Astrocyte (in vitro differentiated cells and primary cell): ENCODE measurements around the gene MEGF11. TPM values are rescaled to one million over a fixed set of nuclear protein-coding genes. Genes with fewer than 3 reads are reported as not detected.

ENCODE experiments used
- DNase-seq: peaks from one replicate; pipeline ENCODE4 v3.0.0-alpha.2; 2010; ENCODE audit warnings: low read depth
- FAIRE-seq: peaks from 2 replicates; lab custom pipeline; 2011; peaks lifted over from hg19 to GRCh38; lab: Jason Lieb, UNC
- H2AFZ ChIP-seq: 2 replicates; pipeline ENCODE4 v1.6.0; 2012; ENCODE audit warnings: low read depth, low read length, inconsistent platforms
- H3K27ac ChIP-seq: 2 replicates; pipeline ENCODE4 v1.5.1; 2011; ENCODE audit warnings: low read depth, low read length, inconsistent platforms
- H3K27me3 ChIP-seq: 2 replicates; pipeline ENCODE4 v1.6.0; 2011; ENCODE audit warnings: low read length, inconsistent platforms; ENCODE audit not compliant: insufficient read depth
- H3K36me3 ChIP-seq: 2 replicates; pipeline ENCODE4 v1.5.1; 2011; ENCODE audit warnings: low read length, inconsistent platforms; ENCODE audit not compliant: insufficient read depth
- H3K4me1 ChIP-seq: 2 replicates; pipeline ENCODE4 v1.5.1; 2011; ENCODE audit warnings: low read length, inconsistent platforms; ENCODE audit not compliant: insufficient read depth
- H3K4me2 ChIP-seq: 2 replicates; pipeline ENCODE4 v1.6.0; 2012; ENCODE audit warnings: low read length, inconsistent platforms
- H3K4me3 ChIP-seq: 2 replicates; pipeline ENCODE4 v1.5.1; 2011; ENCODE audit warnings: low read depth, mild to moderate bottlenecking, low read length, inconsistent platforms; ENCODE audit not compliant: insufficient read depth
- H3K79me2 ChIP-seq: 2 replicates; pipeline ENCODE4 v1.6.0; 2012; ENCODE audit warnings: mild to moderate bottlenecking, low read length, inconsistent platforms; ENCODE audit not compliant: insufficient read depth
- H3K9ac ChIP-seq: 2 replicates; pipeline ENCODE4 v1.6.0; 2012; ENCODE audit warnings: mild to moderate bottlenecking, low read length, inconsistent platforms
- H3K9me3 ChIP-seq: 2 replicates; pipeline ENCODE4 v1.5.1; 2012; ENCODE audit warnings: low read depth, mild to moderate bottlenecking, low read length, inconsistent platforms; ENCODE audit not compliant: insufficient read depth
- H4K20me1 ChIP-seq: 2 replicates; pipeline ENCODE4 v1.6.0; 2012; ENCODE audit warnings: low read length, inconsistent platforms; ENCODE audit not compliant: insufficient read depth
- H3K27ac Mint-ChIP-seq: one replicate; pipeline ENCODE4 v1.8.0; 2021; ENCODE audit warnings: mild to moderate bottlenecking, mixed read lengths; ENCODE audit not compliant: unreplicated experiment
- H3K27me3 Mint-ChIP-seq: one replicate; pipeline ENCODE4 v1.8.0; 2021; ENCODE audit warnings: low read depth, mixed read lengths; ENCODE audit not compliant: unreplicated experiment
- H3K36me3 Mint-ChIP-seq: one replicate; pipeline ENCODE4 v1.8.0; 2021; ENCODE audit warnings: low read depth, mixed read lengths; ENCODE audit not compliant: unreplicated experiment
- H3K4me1 Mint-ChIP-seq: one replicate; pipeline ENCODE4 v1.8.0; 2021; ENCODE audit warnings: low read depth, mixed read lengths; ENCODE audit not compliant: unreplicated experiment
- H3K4me3 Mint-ChIP-seq: one replicate; pipeline ENCODE4 v1.8.0; 2021; ENCODE audit warnings: mild to moderate bottlenecking, moderate library complexity, mixed read lengths; ENCODE audit not compliant: unreplicated experiment
- H3K9me3 Mint-ChIP-seq: one replicate; pipeline ENCODE4 v1.8.0; 2021; ENCODE audit warnings: mild to moderate bottlenecking, mixed read lengths; ENCODE audit not compliant: unreplicated experiment
- CTCF ChIP-seq: IDR thresholded peaks from 2 replicates; pipeline ENCODE4 v1.5.1; 2011; ENCODE audit warnings: low read depth, mild to moderate bottlenecking, inconsistent platforms, low read length, moderate library complexity; ENCODE audit not compliant: insufficient read depth
- EZH2 ChIP-seq: IDR thresholded peaks from 2 replicates; pipeline ENCODE4 v1.6.1; 2012; ENCODE audit warnings: mild to moderate bottlenecking, low read length, inconsistent platforms; ENCODE audit not compliant: insufficient read depth
- total RNA-seq: library from RNA; stranded (reverse); gene quantifications from 2 replicates; pipeline ENCODE4 v1.2.1, GENCODE V29; 2021

The MEGF11 gene
- total RNA-seq, 1 donor from 2014 or later, result 0.16 TPM

- H3K9ac ChIP-seq, result no peak overlapping the region
- H3K36me3 Mint-ChIP-seq, result no peaks in the 10 kb centered on the region
- no peak overlapping the region for H3K27ac Mint-ChIP-seq
- H3K27ac ChIP-seq, result no peak overlapping the region
- H4K20me1 ChIP-seq, result no peaks in the 10 kb centered on the region
- peaks cover 24% of the 10 kb centered on the region for H3K27me3 ChIP-seq
- FAIRE-seq (no peak), DNase-seq (no peak)
- H3K9me3 Mint-ChIP-seq, result no peaks in the 10 kb centered on the region
- H3K36me3 ChIP-seq, result no peaks in the 10 kb centered on the region
- peaks cover 65% of the 10 kb centered on the region for H3K27me3 Mint-ChIP-seq
- H3K4me1 Mint-ChIP-seq, result peaks cover 3% of the 10 kb centered on the region
- H3K4me2 ChIP-seq, result no peak overlapping the region
- no peak overlapping the region for H3K4me3 ChIP-seq
- H3K9me3 ChIP-seq, result no peaks in the 10 kb centered on the region
- H3K4me3 Mint-ChIP-seq, result no peak overlapping the region
- TF ChIP-seq EZH2, result no peak
- TF ChIP-seq CTCF, result no peak
- no peaks in the 10 kb centered on the region for H3K79me2 ChIP-seq
- H3K4me1 ChIP-seq, result no peaks in the 10 kb centered on the region
- H2AFZ ChIP-seq, result no peak overlapping the region
These were observed 150.8 kb downstream of the MEGF11 start for GRCh38 chr15:66102563-66103292.

GRCh38 chr15:66101715-66102395 lies 151.7 kb downstream of the MEGF11 start:
- H3K9ac ChIP-seq, result no peak overlapping the region
- Mint-ChIP-seq H3K4me3 (no peak overlapping the region), H3K9me3 (no peaks in the 10 kb centered on the region), H3K4me1 (peaks cover 3% of the 10 kb centered on the region), H3K27ac (no peak overlapping the region), H3K36me3 (no peaks in the 10 kb centered on the region), H3K27me3 (peaks cover 62% of the 10 kb centered on the region)
- no peaks in the 10 kb centered on the region for H3K9me3 ChIP-seq
- no peak overlapping the region for H3K4me3 ChIP-seq
- DNase-seq (no peak), FAIRE-seq (no peak)
- no peaks in the 10 kb centered on the region for H3K36me3 ChIP-seq
- H3K4me1 ChIP-seq, result no peaks in the 10 kb centered on the region
- no peak overlapping the region for H3K4me2 ChIP-seq
- peaks cover 27% of the 10 kb centered on the region for H3K27me3 ChIP-seq
- TF ChIP-seq CTCF (no peak), EZH2 (no peak)
- no peak overlapping the region for H2AFZ ChIP-seq
- no peaks in the 10 kb centered on the region for H4K20me1 ChIP-seq
- no peaks in the 10 kb centered on the region for H3K79me2 ChIP-seq
- no peak overlapping the region for H3K27ac ChIP-seq

- Mint-ChIP-seq H3K4me3 (no peak overlapping the region), H3K9me3 (no peaks in the 10 kb centered on the region), H3K4me1 (peaks cover 3% of the 10 kb centered on the region), H3K27ac (no peak overlapping the region), H3K36me3 (no peaks in the 10 kb centered on the region), H3K27me3 (peaks cover 56% of the 10 kb centered on the region)
- Histone ChIP-seq H4K20me1 (no peaks in the 10 kb centered on the region), H3K27ac (no peak overlapping the region), H3K4me3 (no peak overlapping the region), H3K4me2 (no peak overlapping the region), H3K9ac (no peak overlapping the region), H3K4me1 (no peaks in the 10 kb centered on the region), H3K36me3 (no peaks in the 10 kb centered on the region), H2AFZ (no peak overlapping the region), H3K27me3 (peaks cover 23% of the 10 kb centered on the region), H3K9me3 (no peaks in the 10 kb centered on the region), H3K79me2 (no peaks in the 10 kb centered on the region)
- FAIRE-seq, result no peak
- TF ChIP-seq EZH2, result no peak
- TF ChIP-seq CTCF, result no peak
- no peak for DNase-seq
These were observed 152.8 kb downstream of the MEGF11 start for GRCh38 chr15:66100761-66101160.
